Ovary (tissue), 3 donors: ENCODE data around the gene DCTN3.

Source experiments
- CTCF ChIP-seq, 3 donors: fragments of 450-650 bp in 2 of 3; fragments of 200-600 bp in 1 of 3; IDR thresholded peaks; one replicate each; pipeline versions ENCODE4 v1.5.1 to v1.8.0; 2016 to 2022; ENCODE audit warnings: antibody characterized with exemption in 3 of 3, mild to moderate bottlenecking in 1 of 3
- POLR2A ChIP-seq: fragments of 450-650 bp; IDR thresholded peaks from one replicate; pipeline ENCODE4 v1.6.1; 2017; ENCODE audit warnings: antibody characterized with exemption, mild to moderate bottlenecking, moderate library complexity
- donor health status: DM: no; HTN: no; CAD: no.

GRCh38 chr9:34570809-34571480 is 49.4 kb downstream of the DCTN3 start:
- no peak for TF ChIP-seq CTCF (IDR thresholded peaks at IDR 0.05)
- no peak for TF ChIP-seq POLR2A
